H1 (cell line): ENCODE results near the gene CWC25. TPM values are rescaled to one million over a fixed set of nuclear protein-coding genes. Genes with fewer than 3 reads are reported as not detected.

Source experiments
- BRCA1 ChIP-seq: IDR thresholded peaks from 2 replicates; pipeline ENCODE4 v1.6.1; 2012; ENCODE audit warnings: low read depth, low read length, improper control_type of control experiment
- RAD21 ChIP-seq, 2 experiments: IDR thresholded peaks in 1 of 2; conservative IDR thresholded peaks in 1 of 2; 2 replicates each; pipeline ENCODE4 v1.6.1; 2011; ENCODE audit warnings: low read depth in 2 of 2, low read length in 2 of 2, improper control_type of control experiment in 1 of 2, inconsistent platforms in 1 of 2, mild to moderate bottlenecking in 1 of 2, moderate library complexity in 1 of 2
- polyA plus RNA-seq, 7 experiments: library from polyadenylated mRNA; depleted of rRNA in 3 of 7; stranded (reverse) in 5 of 7; unstranded in 2 of 7; fragments of >200 nt in 5 of 7; fragments of 200-250 nt in 2 of 7; gene quantifications; 1 replicate in 5 of 7; 2 replicates in 1 of 7; 4 replicates in 1 of 7; pipeline versions ENCODE4 v1.2.1 to v1.2.3, GENCODE V29; 2011 to 2013; ENCODE audit warnings: missing spikeins in 2 of 7, mixed read lengths in 2 of 7
- total RNA-seq: library from RNA; stranded (reverse); fragmentation: NEBNext Ultra II Directional; extraction: Animal tissue kit (Norgen Biotek cat#: 25700); gene quantifications from 2 replicates; pipeline ENCODE4 v1.2.1, GENCODE V29; 2021

Gene CWC25
- total and polyA plus RNA-seq, 2 of the 8 experiments (the other 6 are each of a cell fraction or from before 2014, with no cell fraction given) = 11.1 to 13.1 TPM

DNA sequence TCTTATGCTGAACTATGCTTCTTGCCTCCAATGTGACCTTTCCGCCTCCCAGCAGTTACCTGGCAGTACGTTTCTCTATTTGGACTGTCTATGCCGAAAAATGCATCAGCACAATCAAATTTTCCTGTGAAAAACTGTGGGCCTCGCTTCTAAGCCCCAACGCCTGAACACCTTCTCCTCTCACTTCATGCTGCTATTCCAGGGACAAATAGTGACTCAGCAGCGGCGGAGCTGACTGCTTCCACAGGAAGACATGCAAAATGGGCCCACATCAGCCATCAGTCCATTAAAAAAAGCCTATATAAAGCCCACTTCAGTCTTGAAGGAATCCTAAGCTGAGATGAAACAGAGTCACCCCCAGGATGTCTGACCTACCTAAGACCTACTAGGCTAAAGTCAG is 15.3 kb downstream of the CWC25 start (continued):
- TF ChIP-seq BRCA1 = no peak
- TF ChIP-seq RAD21 (IDR thresholded peaks at IDR 0.05 in 1 of 2, conservative IDR thresholded peaks at IDR 0.05 in 1 of 2; ENCODE audit: low read depth in 2 of 2, low read length in 2 of 2) = no peak
